Gastrocnemius medialis (tissue), 4 donors: ENCODE data around the gene RNF38. TPM values are rescaled to one million over a fixed set of nuclear protein-coding genes. Genes with fewer than 3 reads are reported as not detected.
A peak's percentile ranks its signal among the peaks of the same experiment; 100 is the strongest.

Experiments
- ATAC-seq, 2 donors: fragments of 150-250 bp; one replicate each; pipeline ENCODE4 v1.9.1; 2016
- DNase-seq, 2 donors: peaks; one replicate each; pipeline ENCODE4 v3.0.0-alpha.2; 2019
- H3K27ac ChIP-seq, 4 donors: fragments of 200-600 bp; sonication (generic); 1 replicate in 1 of 4; 2 replicates in 3 of 4; pipeline ENCODE4 v1.5.1; 2016 to 2018; ENCODE audit warnings: mild to moderate bottlenecking in 2 of 4, moderate library complexity in 1 of 4
- H3K27me3 ChIP-seq, 3 donors: fragments of 200-600 bp; sonication (generic) in 2 of 3; 1 replicate in 1 of 3; 2 replicates in 2 of 3; pipeline versions ENCODE4 v1.5.1 to v1.6.0; 2016 to 2019; ENCODE audit warnings: mild to moderate bottlenecking in 1 of 3, moderate library complexity in 1 of 3
- H3K36me3 ChIP-seq, 2 donors: fragments of 200-600 bp; sonication (generic) in 1 of 2; one replicate each; pipeline ENCODE4 v1.5.1; 2017 to 2018
- H3K4me1 ChIP-seq, 2 donors: fragments of 200-600 bp; sonication (generic) in 1 of 2; one replicate each; pipeline ENCODE4 v1.5.1; 2016 to 2017; ENCODE audit warnings: mild to moderate bottlenecking in 2 of 2
- H3K4me3 ChIP-seq, 4 donors: fragments of 200-600 bp; sonication (generic) in 3 of 4; 1 replicate in 1 of 4; 2 replicates in 3 of 4; pipeline ENCODE4 v1.5.1; 2016 to 2019; ENCODE audit warnings: mild to moderate bottlenecking in 2 of 4
- H3K9me3 ChIP-seq, 3 donors: fragments of 200-600 bp; sonication (generic) in 2 of 3; 1 replicate in 1 of 3; 2 replicates in 2 of 3; pipeline ENCODE4 v1.5.1; 2016 to 2019
- CTCF ChIP-seq, 5 experiments: fragments of 450-650 bp in 3 of 5; fragments of 200-600 bp in 2 of 5; sonication (generic) in 2 of 5; IDR thresholded peaks in 4 of 5; conservative IDR thresholded peaks in 1 of 5; 1 replicate in 4 of 5; 2 replicates in 1 of 5; pipeline ENCODE4 v1.5.1; 2016 to 2019; ENCODE audit warnings: antibody characterized with exemption in 5 of 5, mild to moderate bottlenecking in 3 of 5, moderate library complexity in 3 of 5
- POLR2A ChIP-seq, 2 donors: fragments of 450-650 bp; IDR thresholded peaks; one replicate each; pipeline ENCODE4 v1.6.1; 2017; ENCODE audit warnings: antibody characterized with exemption in 2 of 2, mild to moderate bottlenecking in 2 of 2, moderate library complexity in 2 of 2
- in situ Hi-C, 4 donors: fragments of 200-750 bp; cut with MboI; loops; one replicate each; pipeline versions ENCODE4 v1.15.0 to v1.8.0; 2017; ENCODE audit warnings: low sequenced_read_pairs in 4 of 4
- intact Hi-C: fragments of 100-400 bp; cut with DNase I; formaldehyde crosslinking; loops from one replicate; pipeline ENCODE4 v1.15.1; 2023; ENCODE audit warnings: low total_unique reads
- total RNA-seq, 4 donors: library from RNA; depleted of rRNA; stranded (reverse); fragments of >200 nt; gene quantifications; one replicate each; pipeline versions ENCODE4 v1.1.0 to v1.2.3, GENCODE V29; 2016

RNF38 gene
- total RNA-seq, 4 donors from 2014 or later: 15.7 to 24.8 (median 20.7) TPM

- Histone ChIP-seq H3K9me3 (no peaks in the 10 kb centered on the region), H3K27ac (no peak overlapping the region), H3K4me1 (peaks cover 4% of the 10 kb centered on the region in 2 donors), H3K36me3 (peaks cover 0 to 8% of the 10 kb centered on the region in 2 donors), H3K27me3 (no peaks in the 10 kb centered on the region), H3K4me3 (no peak overlapping the region)
- DNase-seq: no peak
- ATAC-seq: no peak
- TF ChIP-seq POLR2A (IDR thresholded peaks at IDR 0.05) (no peak), CTCF (IDR thresholded peaks at IDR 0.05 in 4 of 5, conservative IDR thresholded peaks at IDR 0.05 in 1 of 5) (no peak)
- intact Hi-C loops (no loop called here), in situ Hi-C loops (loop anchor here in 2 of 4 donors (25.0 kb wide), 1 partner anchor 370 kb away; the partner anchor contains the start of gene OR2S2 (in 2 of the 2))
Measured at GRCh38 chr9:36332006-36332405, 68.1 kb downstream of the RNF38 start.

GRCh38 chr9:36328798-36329411 lies 71.2 kb downstream of the RNF38 start:
- in situ Hi-C loops (loop anchor here in 2 of 4 donors (10.0 to 25.0 kb wide), 2 partner anchors 224 to 367 kb away; partner anchors contain the start of gene OR2S2 (in 2 of the 2)), intact Hi-C loops (loop anchor here (5.0 kb wide), 3 partner anchors 72 to 227 kb away; partner anchors contain the start of genes CLTA and GNE)
- ATAC-seq (peak; percentile 57 to 82), DNase-seq (no peak)
- TF ChIP-seq POLR2A (IDR thresholded peaks at IDR 0.05) (no peak), CTCF (IDR thresholded peaks at IDR 0.05 in 4 of 5, conservative IDR thresholded peaks at IDR 0.05 in 1 of 5) (peak; percentile 64 to 81 (median 71))
- Histone ChIP-seq H3K27ac (no peak overlapping the region), H3K9me3 (no peaks in the 10 kb centered on the region), H3K27me3 (no peaks in the 10 kb centered on the region), H3K36me3 (peaks cover 0 to under 1% of the 10 kb centered on the region in 2 donors), H3K4me3 (no peak overlapping the region), H3K4me1 (peaks cover 4% of the 10 kb centered on the region in 2 donors)

- Histone ChIP-seq H3K4me3 (no peak overlapping the region), H3K27ac (no peak overlapping the region), H3K9me3 (no peaks in the 10 kb centered on the region), H3K4me1 (peaks cover 4% of the 10 kb centered on the region in 2 donors), H3K36me3 (no peaks in the 10 kb centered on the region), H3K27me3 (no peaks in the 10 kb centered on the region)
- ATAC-seq (no peak), DNase-seq (peak; percentile 14 to 27)
- intact Hi-C loops (loop anchor here (5.0 kb wide), 3 partner anchors 68 to 223 kb away; partner anchors contain the start of genes CLTA and GNE), in situ Hi-C loops (loop anchor here in 2 of 4 donors (10.0 to 25.0 kb wide), 2 partner anchors 220 to 363 kb away; partner anchors contain the start of gene OR2S2 (in 2 of the 2))
- TF ChIP-seq POLR2A (IDR thresholded peaks at IDR 0.05) (no peak), CTCF (IDR thresholded peaks at IDR 0.05 in 4 of 5, conservative IDR thresholded peaks at IDR 0.05 in 1 of 5) (no peak)
Measured at GRCh38 chr9:36325081-36325828, 74.8 kb downstream of the RNF38 start.

DNA sequence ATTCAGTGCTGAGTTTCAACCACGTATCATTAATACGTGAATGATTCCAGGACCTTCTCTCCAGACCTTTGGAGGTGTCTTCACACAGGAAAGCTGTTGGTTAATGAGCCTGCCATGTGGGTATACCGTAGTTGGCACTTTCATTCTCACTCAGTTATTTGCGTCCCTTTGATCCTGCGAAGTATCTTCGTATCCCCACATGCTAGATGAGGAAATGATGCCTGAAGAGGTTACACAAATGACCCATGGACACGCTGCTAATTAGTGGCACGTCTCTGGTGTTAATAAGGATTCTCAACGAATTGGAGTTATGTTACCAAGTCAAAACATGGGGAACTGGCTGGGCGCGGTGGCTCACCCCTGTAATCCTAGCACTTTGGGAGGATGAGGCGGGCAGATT lies 76.1 kb downstream of the RNF38 start:
- no peak for ATAC-seq
- H3K27me3 ChIP-seq: no peaks in the 10 kb centered on the region
- H3K4me1 ChIP-seq: peaks cover 4% of the 10 kb centered on the region in 2 donors
- no peak for DNase-seq
- TF ChIP-seq POLR2A (IDR thresholded peaks at IDR 0.05): no peak
- no peak for TF ChIP-seq CTCF (IDR thresholded peaks at IDR 0.05 in 4 of 5, conservative IDR thresholded peaks at IDR 0.05 in 1 of 5)
- no peaks in the 10 kb centered on the region for H3K9me3 ChIP-seq
- in situ Hi-C loops: loop anchor here in 1 of 4 donors (10.0 kb wide), 1 partner anchor 219 kb away; no protein-coding TSS in a partner anchor
- H3K36me3 ChIP-seq: no peaks in the 10 kb centered on the region
- intact Hi-C loops: no loop called here
- no peak overlapping the region for H3K4me3 ChIP-seq
- no peak overlapping the region for H3K27ac ChIP-seq
